Stimulated activated CD8-positive, alpha-beta memory T cell treated with anti-CD3 and anti-CD28 coated beads, Interleukin-7, amount 100 ng/mL, for 4 hours (primary cell): ENCODE data around the gene BLVRB.
"Not testable (repeated sequence)": the region's sequence is repeated elsewhere in the genome, so short reads cannot be mapped to it uniquely, and the experiment has no call there.

Source experiments
- DNase-seq, 2 donors: peaks; one replicate each; pipeline ENCODE4 v3.0.0-alpha.2; 2020; ENCODE audit warnings: low read depth in 2 of 2

BLVRB gene

GRCh38 chr19:40449506-40449905, 16.0 kb downstream of the BLVRB start:
- DNase-seq: no peak

GRCh38 chr19:40446263-40446784, 19.2 kb downstream of the BLVRB start:
- DNase-seq: no peak

GRCh38 chr19:40445780-40446262, 19.7 kb downstream of the BLVRB start:
- DNase-seq: no peak

- no peak for DNase-seq
These were observed 20.7 kb downstream of the BLVRB start for GRCh38 chr19:40444825-40445312.

GRCh38 chr19:40444000-40444824, 21.3 kb downstream of the BLVRB start, which contains the start of gene SERTAD3:
Gene SERTAD3, minus strand, starts transcription at chr19:40444335. Its CDS starts 2,255 bp downstream, at chr19:40442080.
- DNase-seq: peak; percentile 92 to 97

GRCh38 chr19:40443131-40443999, 22.2 kb downstream of the BLVRB start:
- peak; percentile 99 for DNase-seq

GRCh38 chr19:40442328-40443130, 23.0 kb downstream of the BLVRB start:
- DNase-seq: no peak

- DNase-seq: no peak
These were observed 23.8 kb downstream of the BLVRB start for GRCh38 chr19:40441719-40442253.

- no peak for DNase-seq
These were observed 27.3 kb downstream of the BLVRB start for GRCh38 chr19:40438284-40438683.

- DNase-seq: peak in 1 of 2 donors; percentile 44
These were observed 31.9 kb downstream of the BLVRB start for GRCh38 chr19:40433391-40434216.

- DNase-seq: not testable (repeated sequence)
These were observed 32.8 kb downstream of the BLVRB start for GRCh38 chr19:40432760-40433159.

GRCh38 chr19:40431698-40432097, 33.8 kb downstream of the BLVRB start:
- no peak for DNase-seq

GRCh38 chr19:40430242-40430641, 35.3 kb downstream of the BLVRB start:
- not testable (repeated sequence) for DNase-seq

GRCh38 chr19:40428197-40428596, 37.3 kb downstream of the BLVRB start:
- DNase-seq: not testable (repeated sequence)

- peak; percentile 100 for DNase-seq
These were observed 39.9 kb downstream of the BLVRB start, which contains the start of gene SERTAD1 for GRCh38 chr19:40425450-40426287. Gene SERTAD1, minus strand, starts transcription at chr19:40425992. Its CDS starts 2,446 bp downstream, at chr19:40423546.

GRCh38 chr19:40424637-40425449, 40.7 kb downstream of the BLVRB start:
- DNase-seq: no peak

GRCh38 chr19:40423938-40424337, 41.6 kb downstream of the BLVRB start:
- no peak for DNase-seq
